Measurements from ENCODE around the gene LATS1.

DNA sequence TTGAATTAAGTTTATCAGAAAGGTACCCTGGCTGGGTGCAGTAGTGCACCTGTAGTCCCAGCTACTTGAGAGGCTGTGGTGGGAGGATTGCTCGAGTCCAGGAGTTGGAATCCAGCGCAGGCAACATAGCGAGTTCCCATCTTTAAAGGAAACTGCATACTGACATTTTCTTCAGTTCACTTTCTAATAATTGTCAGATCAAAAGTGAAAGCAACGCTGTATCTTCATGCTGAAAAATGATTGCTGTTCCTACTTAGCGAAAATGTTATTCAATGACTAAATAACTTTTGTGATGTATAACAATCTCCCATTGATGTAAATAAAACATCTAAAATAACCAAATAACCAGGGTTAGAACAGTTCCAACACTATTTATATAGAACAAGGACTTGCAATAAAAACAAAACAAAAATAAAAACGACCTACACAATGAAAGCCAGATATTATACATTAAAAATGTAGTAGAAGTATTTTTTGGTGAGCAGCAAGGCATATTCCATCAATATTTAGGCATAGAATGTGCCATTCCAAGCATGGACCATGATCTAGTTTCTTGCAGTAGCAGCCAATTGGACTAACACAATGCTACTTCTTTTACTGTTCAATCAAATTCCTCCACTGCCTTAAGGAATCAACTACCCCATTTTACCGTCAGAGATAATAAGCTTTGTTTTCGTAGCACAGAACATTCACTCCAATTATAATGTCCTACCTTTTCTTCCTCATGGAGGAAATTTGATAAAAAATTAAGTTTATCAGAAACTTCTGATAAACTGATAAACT is 1.5 kb downstream of the LATS1 start:
- no peak for TF ChIP-seq POLR2A (IDR thresholded peaks at IDR 0.05; ENCODE audit: low read depth, low read length)
- no peak for TF ChIP-seq KDM1A (IDR thresholded peaks at IDR 0.05; ENCODE audit: borderline replicate concordance)
- TF ChIP-seq HDAC2 (IDR thresholded peaks at IDR 0.05), result no peak
- no peak for TF ChIP-seq EP300 (IDR thresholded peaks at IDR 0.05; ENCODE audit: borderline replicate concordance in 1 of 2, control insufficient read depth in 1 of 2, low read depth in 2 of 2, low read length in 2 of 2)
- TF ChIP-seq FOXK2 (IDR thresholded peaks at IDR 0.05), result no peak
- TF ChIP-seq FOXM1 (IDR thresholded peaks at IDR 0.05; ENCODE audit: low read depth, low read length), result no peak
- no peak for TF ChIP-seq PAX8 (IDR thresholded peaks at IDR 0.05)
- TF ChIP-seq RFX5 (IDR thresholded peaks at IDR 0.05; ENCODE audit: low read depth, low read length), result no peak

All from GM12878 (cell line).